Measurements from ENCODE around the gene ZNF699. TPM values are rescaled to one million over a fixed set of nuclear protein-coding genes. Genes with fewer than 3 reads are reported as not detected.

ZNF699 gene
- total RNA-seq, 4 donors from 2014 or later: 14.2 to 19.1 (median 14.8) TPM

GRCh38 chr19:9348253-9348652 is 38.6 kb upstream of the ZNF699 start:
- peaks cover 3 to 99% (median 94%) of the 10 kb centered on the region in 4 donors for H3K9me3 ChIP-seq
- TF ChIP-seq POLR2A (IDR thresholded peaks at IDR 0.05; ENCODE audit: low read depth) (no peak), POLR2AphosphoS5 (IDR thresholded peaks at IDR 0.05) (no peak), CTCF (IDR thresholded peaks at IDR 0.05) (no peak), EP300 (IDR thresholded peaks at IDR 0.05) (no peak)
- H3K4me1 ChIP-seq: no peaks in the 10 kb centered on the region
- intact Hi-C loops (cut with DNase I): no loop called here
- no peaks in the 10 kb centered on the region for H3K27me3 ChIP-seq
- 97% methylated on average over 3 of the region's 3 CpGs for WGBS
- DNase-seq (ENCODE audit: extremely low spot score): no peak
- H3K27ac ChIP-seq (replicated peaks in 1 of 4): no peak overlapping the region
- H3K4me3 ChIP-seq: no peak overlapping the region
- peaks cover 35 to 75% (median 48%) of the 10 kb centered on the region in 4 donors for H3K36me3 ChIP-seq

- intact Hi-C loops (cut with DNase I): no loop called here
- Histone ChIP-seq H3K27ac (replicated peaks in 1 of 4) (no peak overlapping the region), H3K36me3 (peaks cover 55 to 76% (median 61%) of the 10 kb centered on the region in 4 donors), H3K9me3 (peaks cover 18 to 100% (median 96%) of the 10 kb centered on the region in 4 donors), H3K4me1 (no peaks in the 10 kb centered on the region), H3K4me3 (no peak overlapping the region), H3K27me3 (no peaks in the 10 kb centered on the region)
- TF ChIP-seq CTCF (IDR thresholded peaks at IDR 0.05) (no peak), POLR2AphosphoS5 (IDR thresholded peaks at IDR 0.05) (no peak), EP300 (IDR thresholded peaks at IDR 0.05) (no peak), POLR2A (IDR thresholded peaks at IDR 0.05; ENCODE audit: low read depth) (no peak)
- DNase-seq (ENCODE audit: extremely low spot score): no peak
- WGBS: 100% methylated on average over 2 of the region's 2 CpGs
These were observed 35.4 kb upstream of the ZNF699 start for GRCh38 chr19:9345005-9345404.

DNA sequence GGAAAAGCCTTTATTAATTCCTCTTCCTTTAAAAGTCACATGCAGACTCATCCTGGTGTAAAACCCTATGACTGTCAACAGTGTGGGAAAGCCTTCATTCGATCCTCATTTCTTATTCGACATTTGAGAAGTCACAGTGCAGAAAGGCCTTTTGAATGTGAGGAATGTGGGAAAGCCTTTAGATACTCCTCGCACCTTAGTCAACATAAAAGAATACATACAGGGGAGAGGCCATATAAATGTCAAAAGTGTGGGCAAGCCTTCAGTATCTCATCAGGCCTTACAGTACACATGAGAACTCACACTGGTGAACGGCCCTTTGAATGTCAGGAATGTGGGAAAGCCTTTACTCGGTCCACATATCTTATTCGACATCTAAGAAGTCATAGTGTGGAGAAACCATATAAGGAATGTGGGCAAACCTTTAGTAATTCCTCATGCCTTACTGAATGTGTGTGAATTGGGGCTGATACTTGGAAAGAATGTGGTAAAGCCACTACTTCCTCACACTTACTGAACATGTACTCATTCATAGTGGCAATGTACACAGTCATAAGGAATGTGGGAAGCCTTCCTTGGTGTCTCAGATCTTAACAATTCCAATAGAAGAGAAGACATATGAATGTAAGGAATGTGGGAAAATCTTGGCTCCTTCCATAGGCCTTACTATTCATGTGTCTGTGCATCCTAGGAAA is 33.1 kb upstream of the ZNF699 start:
- H3K27ac ChIP-seq (replicated peaks in 1 of 4): no peak overlapping the region
- 97% methylated on average over 6 of the region's 6 CpGs for WGBS
- no peaks in the 10 kb centered on the region for H3K4me1 ChIP-seq
- DNase-seq (ENCODE audit: extremely low spot score): no peak
- H3K9me3 ChIP-seq: peaks cover 29 to 100% (median 97%) of the 10 kb centered on the region in 4 donors
- peaks cover 66 to 81% (median 68%) of the 10 kb centered on the region in 4 donors for H3K36me3 ChIP-seq
- H3K4me3 ChIP-seq: no peak overlapping the region
- no peaks in the 10 kb centered on the region for H3K27me3 ChIP-seq
- TF ChIP-seq POLR2AphosphoS5 (IDR thresholded peaks at IDR 0.05) (no peak), CTCF (IDR thresholded peaks at IDR 0.05) (no peak), EP300 (IDR thresholded peaks at IDR 0.05) (no peak), POLR2A (IDR thresholded peaks at IDR 0.05; ENCODE audit: low read depth) (no peak)
- intact Hi-C loops (cut with DNase I): no loop called here

DNA sequence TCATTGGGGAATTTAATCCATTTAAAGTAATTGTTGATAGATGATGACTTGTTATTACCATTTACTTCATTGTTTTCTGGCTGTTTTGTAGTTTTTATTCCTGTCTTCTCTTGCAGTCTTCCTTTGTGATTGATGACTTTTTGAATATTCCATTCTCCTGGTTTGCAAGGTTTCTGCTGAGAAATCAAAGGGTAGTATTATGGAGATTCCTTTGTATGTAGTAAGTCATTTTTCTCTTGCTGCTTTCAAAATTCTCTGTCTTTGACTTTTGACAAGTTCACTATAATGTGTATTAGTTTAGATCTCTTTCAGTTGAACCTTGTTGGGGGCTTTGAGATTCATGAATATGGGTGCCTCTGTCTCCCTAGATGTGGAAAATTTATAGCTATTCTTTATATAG is 20.4 kb upstream of the ZNF699 start:
- no peak overlapping the region for H3K27ac ChIP-seq (replicated peaks in 1 of 4)
- no peaks in the 10 kb centered on the region for H3K27me3 ChIP-seq
- no peak for DNase-seq (ENCODE audit: extremely low spot score)
- no peak for TF ChIP-seq EP300 (IDR thresholded peaks at IDR 0.05)
- no peak for TF ChIP-seq CTCF (IDR thresholded peaks at IDR 0.05)
- TF ChIP-seq POLR2AphosphoS5 (IDR thresholded peaks at IDR 0.05): no peak
- TF ChIP-seq POLR2A (IDR thresholded peaks at IDR 0.05; ENCODE audit: low read depth): no peak
- H3K4me3 ChIP-seq: no peak overlapping the region
- peaks cover 10 to 98% (median 97%) of the 10 kb centered on the region in 4 donors for H3K9me3 ChIP-seq
- H3K36me3 ChIP-seq: peaks cover 31 to 76% (median 42%) of the 10 kb centered on the region in 4 donors
- H3K4me1 ChIP-seq: peaks cover under 1 to 5% (median 3%) of the 10 kb centered on the region in 4 donors
- intact Hi-C loops (cut with DNase I): loop anchor here (10.0 kb wide), 1 partner anchor 205 kb away; the partner anchor contains the start of gene ZNF426
